Mesendoderm (in vitro differentiated cells): ENCODE measurements around the gene MISP.
A peak's percentile ranks its signal among the peaks of the same experiment; 100 is the strongest.

ENCODE experiments used
- DNase-seq: peaks from one replicate; pipeline ENCODE4 v3.0.0; 2013
- H2AK5ac ChIP-seq: 2 replicates; pipeline ENCODE4 v1.6.1; 2013; ENCODE audit warnings: low read length, inconsistent platforms
- H2BK120ac ChIP-seq: 2 replicates; pipeline ENCODE4 v1.6.1; 2013; ENCODE audit warnings: low read depth, mild to moderate bottlenecking, low read length, moderate library complexity, mixed read lengths
- H2BK15ac ChIP-seq: replicated peaks from 2 replicates; pipeline ENCODE4 v1.6.1; 2013; ENCODE audit warnings: low read depth, mild to moderate bottlenecking, moderate library complexity
- H2BK5ac ChIP-seq: 2 replicates; pipeline ENCODE4 v1.6.1; 2013; ENCODE audit warnings: low read length, inconsistent platforms
- H3K18ac ChIP-seq: 2 replicates; pipeline ENCODE4 v1.6.1; 2013; ENCODE audit warnings: mild to moderate bottlenecking, low read length, mixed read lengths
- H3K23ac ChIP-seq: one replicate; pipeline ENCODE4 v1.6.1; 2013; ENCODE audit warnings: low read length
- H3K27ac ChIP-seq: 2 replicates; pipeline ENCODE4 v1.5.1; 2013; ENCODE audit warnings: low read depth, mild to moderate bottlenecking, inconsistent platforms, low read length, moderate library complexity
- H3K27me3 ChIP-seq: 2 replicates; pipeline ENCODE4 v1.6.1; 2013; ENCODE audit warnings: low read length, control low read depth, mild to moderate bottlenecking, inconsistent platforms; ENCODE audit not compliant: insufficient read depth, poor library complexity
- H3K36me3 ChIP-seq: 2 replicates; pipeline ENCODE4 v1.6.1; 2013; ENCODE audit warnings: low read length, inconsistent platforms; ENCODE audit not compliant: control insufficient read depth, insufficient read depth
- H3K4ac ChIP-seq: one replicate; pipeline ENCODE4 v1.6.1; 2013; ENCODE audit warnings: low read depth, mild to moderate bottlenecking, low read length, moderate library complexity
- H3K4me1 ChIP-seq: 2 replicates; pipeline ENCODE4 v1.6.1; 2013; ENCODE audit warnings: low read depth, low read length, inconsistent platforms; ENCODE audit not compliant: control insufficient read depth
- H3K4me2 ChIP-seq: 2 replicates; pipeline ENCODE4 v1.6.1; 2013; ENCODE audit warnings: low read length
- H3K4me3 ChIP-seq: 2 replicates; pipeline ENCODE4 v1.5.1; 2013; ENCODE audit warnings: mild to moderate bottlenecking, low read length
- H3K56ac ChIP-seq: one replicate; pipeline ENCODE4 v1.6.1; 2013; ENCODE audit warnings: low read length
- H3K79me1 ChIP-seq: 2 replicates; pipeline ENCODE4 v1.6.1; 2013; ENCODE audit warnings: low read length, inconsistent platforms
- H3K79me2 ChIP-seq: 2 replicates; pipeline ENCODE4 v1.6.1; 2013; ENCODE audit warnings: mild to moderate bottlenecking, low read length; ENCODE audit not compliant: control insufficient read depth, insufficient read depth
- H3K9ac ChIP-seq: 2 replicates; pipeline ENCODE4 v1.6.1; 2013; ENCODE audit warnings: low read length, inconsistent platforms
- H4K5ac ChIP-seq: one replicate; pipeline ENCODE4 v1.6.1; 2013; ENCODE audit warnings: low read length
- H4K8ac ChIP-seq: one replicate; pipeline ENCODE4 v1.6.1; 2013; ENCODE audit warnings: low read depth, mild to moderate bottlenecking, control low read depth, low read length, moderate library complexity
- WGBS: extraction: QIAGEN DNeasy Blood & Tissue Kit; methylation state at CpG from one replicate; pipeline ENCODE4 v1.1.7; 2013; ENCODE audit warnings: low lambda C conversion rate, missing lambda C conversion rate; ENCODE audit not compliant: insufficient coverage; ENCODE audit errors: extremely low coverage; 5-methylcytosine and 5-hydroxymethylcytosine counted together

The MISP gene

GRCh38 chr19:751501-752341 lies 809 bp downstream of the MISP start:
- Histone ChIP-seq H3K4ac (no peak overlapping the region), H3K56ac (peak overlapping the region; percentile 17), H3K18ac (no peak overlapping the region), H3K4me2 (no peak overlapping the region), H3K4me3 (no peak overlapping the region), H3K27ac (no peak overlapping the region), H3K23ac (no peak overlapping the region), H3K27me3 (no peaks in the 10 kb centered on the region), H4K8ac (no peak overlapping the region), H2BK5ac (no peak overlapping the region), H4K5ac (no peak overlapping the region), H2BK120ac (no peak overlapping the region), H3K79me1 (no peaks in the 10 kb centered on the region), H3K9ac (no peak overlapping the region), H2BK15ac (no peak overlapping the region), H3K79me2 (no peaks in the 10 kb centered on the region), H3K36me3 (no peaks in the 10 kb centered on the region), H3K4me1 (no peaks in the 10 kb centered on the region), H2AK5ac (no peak overlapping the region)
- peak; percentile 44 for DNase-seq
- WGBS = no CpG with 5 or more reads among the region's 30 CpGs

- no peak overlapping the region for H4K5ac ChIP-seq
- no peak overlapping the region for H3K18ac ChIP-seq
- no peak overlapping the region for H3K27ac ChIP-seq
- no peaks in the 10 kb centered on the region for H3K27me3 ChIP-seq
- DNase-seq = no peak
- H3K79me1 ChIP-seq = no peaks in the 10 kb centered on the region
- no peak overlapping the region for H3K4me2 ChIP-seq
- no peak overlapping the region for H2BK15ac ChIP-seq
- H3K23ac ChIP-seq = no peak overlapping the region
- H3K4me1 ChIP-seq = no peaks in the 10 kb centered on the region
- no CpG with 5 or more reads among the region's 39 CpGs for WGBS
- H3K56ac ChIP-seq = peak overlapping the region; percentile 49
- no peak overlapping the region for H3K4ac ChIP-seq
- no peak overlapping the region for H2BK120ac ChIP-seq
- H2BK5ac ChIP-seq = no peak overlapping the region
- H3K79me2 ChIP-seq = no peaks in the 10 kb centered on the region
- no peak overlapping the region for H4K8ac ChIP-seq
- H3K36me3 ChIP-seq = no peaks in the 10 kb centered on the region
- H2AK5ac ChIP-seq = no peak overlapping the region
- no peak overlapping the region for H3K4me3 ChIP-seq
- no peak overlapping the region for H3K9ac ChIP-seq
Measured at GRCh38 chr19:752652-753517, 2.0 kb downstream of the MISP start.

- Histone ChIP-seq H3K36me3 (no peaks in the 10 kb centered on the region), H3K79me2 (no peaks in the 10 kb centered on the region), H3K4me1 (no peaks in the 10 kb centered on the region), H4K8ac (no peak overlapping the region), H3K4ac (no peak overlapping the region), H2BK120ac (no peak overlapping the region), H3K23ac (no peak overlapping the region), H3K27ac (no peak overlapping the region), H2BK15ac (no peak overlapping the region), H2BK5ac (no peak overlapping the region), H3K4me3 (no peak overlapping the region), H3K79me1 (no peaks in the 10 kb centered on the region), H3K56ac (no peak overlapping the region), H4K5ac (no peak overlapping the region), H3K4me2 (no peak overlapping the region), H2AK5ac (no peak overlapping the region), H3K27me3 (no peaks in the 10 kb centered on the region), H3K9ac (no peak overlapping the region), H3K18ac (no peak overlapping the region)
- DNase-seq = no peak
- WGBS = no CpG with 5 or more reads among the region's 9 CpGs
Measured at GRCh38 chr19:754530-754929, 3.6 kb downstream of the MISP start.

- Histone ChIP-seq H3K4me2 (no peak overlapping the region), H3K79me1 (no peaks in the 10 kb centered on the region), H3K36me3 (no peaks in the 10 kb centered on the region), H3K4ac (no peak overlapping the region), H4K5ac (no peak overlapping the region), H3K27ac (no peak overlapping the region), H4K8ac (no peak overlapping the region), H3K4me1 (no peaks in the 10 kb centered on the region), H3K9ac (no peak overlapping the region), H3K23ac (no peak overlapping the region), H2AK5ac (no peak overlapping the region), H2BK5ac (no peak overlapping the region), H3K56ac (no peak overlapping the region), H3K18ac (no peak overlapping the region), H2BK15ac (no peak overlapping the region), H3K79me2 (no peaks in the 10 kb centered on the region), H3K4me3 (no peak overlapping the region), H2BK120ac (no peak overlapping the region), H3K27me3 (no peaks in the 10 kb centered on the region)
- no CpG with 5 or more reads among the region's 15 CpGs for WGBS
- no peak for DNase-seq
Measured at GRCh38 chr19:755063-755462, 4.2 kb downstream of the MISP start.

- H3K4me1 ChIP-seq = no peaks in the 10 kb centered on the region
- H2BK5ac ChIP-seq = no peak overlapping the region
- H2BK120ac ChIP-seq = no peak overlapping the region
- no peak overlapping the region for H3K56ac ChIP-seq
- H2AK5ac ChIP-seq = no peak overlapping the region
- H3K27me3 ChIP-seq = no peaks in the 10 kb centered on the region
- H3K18ac ChIP-seq = no peak overlapping the region
- H4K5ac ChIP-seq = no peak overlapping the region
- no peak overlapping the region for H3K4me3 ChIP-seq
- no peaks in the 10 kb centered on the region for H3K79me1 ChIP-seq
- H3K4ac ChIP-seq = no peak overlapping the region
- H3K9ac ChIP-seq = no peak overlapping the region
- no peak overlapping the region for H3K4me2 ChIP-seq
- no peaks in the 10 kb centered on the region for H3K79me2 ChIP-seq
- no peak overlapping the region for H3K23ac ChIP-seq
- DNase-seq = peak; percentile 80
- H3K36me3 ChIP-seq = no peaks in the 10 kb centered on the region
- H2BK15ac ChIP-seq = no peak overlapping the region
- no peak overlapping the region for H3K27ac ChIP-seq
- H4K8ac ChIP-seq = no peak overlapping the region
Measured at GRCh38 chr19:756236-756635, 5.3 kb downstream of the MISP start.
